GM15510 (cell line): ENCODE data around the gene ADK.

Source experiments
- POLR2A ChIP-seq: IDR thresholded peaks from 3 replicates; pipeline ENCODE4 v1.6.1; 2011; ENCODE audit warnings: borderline replicate concordance; ENCODE audit not compliant: insufficient read length; ENCODE audit errors: extremely low read depth

Gene ADK

DNA sequence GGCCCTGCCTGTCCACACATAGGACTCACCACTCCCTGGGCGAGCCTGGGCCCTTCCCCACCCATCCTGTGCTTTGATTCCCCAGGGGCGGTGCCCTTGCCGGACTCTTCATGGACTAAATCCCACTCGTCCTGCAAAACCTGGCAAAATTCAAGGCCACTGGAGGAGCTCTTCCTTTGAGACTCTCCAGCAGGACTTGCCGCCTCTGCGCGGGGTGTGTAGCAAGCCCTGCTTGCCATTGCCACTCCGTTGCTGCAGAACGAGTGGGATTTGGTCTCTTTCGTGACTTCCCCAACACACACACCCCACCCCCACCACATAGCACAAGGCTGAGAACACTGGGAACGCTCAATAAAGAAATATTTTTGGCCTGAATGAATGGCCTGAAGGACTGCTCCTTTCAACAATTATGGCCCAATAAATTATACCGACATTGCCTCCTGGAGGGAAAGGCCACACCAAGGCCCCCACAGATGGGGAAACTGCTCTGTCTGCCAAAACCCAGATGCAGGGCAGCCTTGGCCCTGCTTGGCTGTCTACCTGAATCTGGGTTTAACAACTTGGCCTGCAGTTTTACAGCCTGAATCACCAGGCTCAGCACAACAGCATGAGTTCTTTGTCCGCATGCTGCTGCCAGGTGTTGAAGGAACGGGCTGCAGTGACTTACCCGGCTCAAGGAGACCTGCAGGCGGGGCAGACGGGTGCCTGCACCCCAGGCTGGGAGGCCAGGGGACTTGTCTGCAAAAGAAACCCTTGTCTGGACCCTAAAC, 602.6 kb downstream of the ADK start:
- TF ChIP-seq POLR2A: no peak

DNA sequence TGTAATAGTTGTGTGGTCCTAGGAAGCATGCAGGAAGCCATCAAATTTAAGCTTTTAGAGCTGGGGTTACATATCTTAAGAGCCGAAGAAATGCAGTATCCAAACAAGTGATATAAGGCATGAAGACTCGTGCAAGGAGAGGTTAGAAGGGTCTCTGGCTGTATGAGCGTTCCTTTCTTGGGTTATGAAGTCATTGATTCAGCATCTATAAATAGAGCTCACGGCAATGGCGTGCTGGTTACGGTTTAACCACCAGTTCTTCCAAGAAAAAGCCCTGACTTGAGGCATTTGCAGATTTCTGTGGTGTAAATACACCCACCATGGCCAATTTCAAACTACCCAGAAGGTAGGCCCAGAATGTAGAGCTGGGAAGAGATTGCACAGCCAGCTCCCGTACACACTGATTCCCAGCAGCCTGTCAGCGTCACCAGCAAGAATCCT, 603.4 kb downstream of the ADK start:
- TF ChIP-seq POLR2A: no peak

GRCh38 chr10:74755273-74755672, 604.3 kb downstream of the ADK start:
- no peak for TF ChIP-seq POLR2A
